KG1 (cell line): ENCODE results near the gene FAAP100.

Experiments used
- DNase-seq: peaks from one replicate; lab custom pipeline; 2025; lab: John Stamatoyannopoulos, UW

The FAAP100 gene

DNA sequence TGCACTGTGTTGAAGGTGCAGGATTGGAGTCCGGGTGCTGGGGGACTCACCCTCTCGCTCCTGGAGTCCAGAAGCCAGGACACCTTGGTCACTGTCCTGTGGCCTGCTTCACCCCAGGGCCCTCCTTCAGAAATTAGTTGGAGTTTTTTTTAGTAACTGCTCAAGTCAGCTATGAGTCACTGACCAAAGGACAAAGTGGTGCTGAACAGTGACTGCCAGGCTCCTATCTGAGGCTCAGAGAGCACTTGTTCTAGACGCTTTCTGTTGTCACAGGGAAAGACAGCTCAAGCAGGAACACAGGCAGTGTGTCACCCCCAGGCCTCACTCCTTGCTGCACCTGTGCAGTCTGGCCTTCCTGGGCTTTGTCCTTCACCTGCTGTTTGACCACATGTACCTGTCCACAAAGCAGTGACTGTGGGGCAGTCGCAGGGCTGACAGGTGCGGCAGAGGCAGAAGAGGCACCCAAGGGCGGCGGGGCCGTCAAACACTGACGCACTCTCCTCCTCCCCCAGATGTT, 4.1 kb upstream of the FAAP100 start:
- no peak for DNase-seq

DNA sequence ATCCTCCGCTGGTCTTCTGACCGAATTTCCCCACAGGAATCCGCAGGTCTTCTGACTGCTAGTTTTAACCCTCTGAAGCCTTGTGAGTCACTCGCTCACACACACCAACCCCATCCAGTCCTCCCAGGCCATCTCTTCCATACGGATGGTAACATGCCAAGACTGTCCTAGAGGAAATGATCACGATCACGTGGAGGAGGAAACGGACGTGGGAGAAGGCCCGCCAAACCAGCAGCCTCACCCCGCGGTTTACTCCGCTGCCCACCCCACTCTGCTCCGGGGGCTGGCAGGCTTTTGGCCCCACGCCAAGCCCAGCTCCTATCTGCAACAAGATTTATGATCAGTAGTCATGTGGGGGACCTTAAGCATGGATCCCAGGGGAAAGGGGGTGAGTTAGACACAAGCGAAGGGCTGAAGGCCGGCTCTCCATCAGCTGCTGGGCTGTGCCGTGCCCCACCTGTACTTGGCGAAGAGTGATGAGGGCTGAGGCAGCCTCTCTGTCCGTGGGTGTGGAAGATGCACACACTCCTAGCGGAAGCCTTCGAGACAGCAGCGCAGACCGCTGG, 1.5 kb upstream of the FAAP100 start:
- no peak for DNase-seq

DNA sequence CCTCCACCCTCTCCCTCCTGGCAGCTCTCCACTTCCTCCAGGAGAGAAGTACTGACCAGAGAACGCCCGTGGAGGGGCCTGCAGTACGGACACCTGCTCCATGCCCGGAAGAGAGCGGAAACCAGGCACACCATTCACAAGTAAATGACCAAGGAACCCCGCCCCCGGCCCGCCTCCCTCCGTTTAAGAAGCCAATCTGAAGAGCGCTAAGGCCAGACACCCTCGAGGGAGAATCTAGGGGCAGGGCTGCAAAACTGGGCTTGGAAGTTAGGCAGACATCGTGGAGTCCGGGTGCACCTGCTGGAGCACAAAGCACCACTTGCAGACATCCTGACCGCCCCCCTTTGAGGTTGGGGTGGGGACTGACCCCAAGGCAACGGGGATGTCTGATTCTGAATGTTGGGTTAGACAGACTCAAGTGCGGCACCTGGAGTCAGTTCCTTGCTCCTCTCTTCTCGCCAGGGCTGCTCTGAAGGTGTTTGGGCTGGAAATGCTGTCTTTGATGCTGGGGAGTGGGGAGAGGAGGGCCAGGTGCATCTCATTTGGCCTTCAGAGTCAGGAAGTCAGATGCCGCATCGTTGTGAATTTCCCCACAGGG, 964 bp upstream of the FAAP100 start:
- peak; percentile 85 for DNase-seq

DNA sequence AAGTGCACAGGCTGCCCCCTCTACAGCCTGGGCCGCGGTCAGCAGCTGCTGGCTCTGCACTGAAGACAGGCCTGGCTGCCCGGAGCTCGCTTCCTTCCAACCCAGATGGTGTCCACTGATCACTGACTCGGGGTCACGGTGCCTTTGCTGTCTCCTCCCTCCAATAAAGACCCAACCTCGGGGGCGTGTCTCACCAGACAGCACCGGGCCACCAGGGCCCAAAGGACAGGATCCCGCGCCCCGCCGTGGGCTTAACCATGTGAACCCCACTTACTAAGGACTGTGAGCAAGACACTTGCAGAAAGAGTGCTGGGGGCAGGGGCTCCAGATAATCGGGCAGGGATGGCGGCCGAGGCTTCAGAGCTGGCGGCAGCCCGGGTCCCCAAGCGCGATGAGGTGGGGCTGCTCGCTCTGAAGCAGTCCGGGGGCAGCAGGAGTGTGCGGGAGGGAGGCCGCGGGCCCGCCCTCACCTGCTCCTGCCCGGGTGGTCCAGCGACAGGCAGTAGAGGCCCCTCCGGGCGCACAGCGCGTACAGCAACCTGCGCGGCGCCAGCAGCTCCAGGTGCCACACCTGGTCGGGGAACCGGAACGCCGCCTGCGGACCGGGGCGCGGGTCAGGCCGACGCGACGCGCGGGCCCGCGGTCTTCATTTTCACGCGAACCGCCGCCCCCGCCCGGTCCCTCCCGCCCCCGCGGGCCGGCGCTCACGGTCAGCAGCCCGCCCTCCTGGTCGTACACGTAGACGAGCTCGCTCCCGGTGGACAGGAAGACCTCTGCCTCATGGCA, 502 bp downstream of the FAAP100 start:
- no peak for DNase-seq

DNA sequence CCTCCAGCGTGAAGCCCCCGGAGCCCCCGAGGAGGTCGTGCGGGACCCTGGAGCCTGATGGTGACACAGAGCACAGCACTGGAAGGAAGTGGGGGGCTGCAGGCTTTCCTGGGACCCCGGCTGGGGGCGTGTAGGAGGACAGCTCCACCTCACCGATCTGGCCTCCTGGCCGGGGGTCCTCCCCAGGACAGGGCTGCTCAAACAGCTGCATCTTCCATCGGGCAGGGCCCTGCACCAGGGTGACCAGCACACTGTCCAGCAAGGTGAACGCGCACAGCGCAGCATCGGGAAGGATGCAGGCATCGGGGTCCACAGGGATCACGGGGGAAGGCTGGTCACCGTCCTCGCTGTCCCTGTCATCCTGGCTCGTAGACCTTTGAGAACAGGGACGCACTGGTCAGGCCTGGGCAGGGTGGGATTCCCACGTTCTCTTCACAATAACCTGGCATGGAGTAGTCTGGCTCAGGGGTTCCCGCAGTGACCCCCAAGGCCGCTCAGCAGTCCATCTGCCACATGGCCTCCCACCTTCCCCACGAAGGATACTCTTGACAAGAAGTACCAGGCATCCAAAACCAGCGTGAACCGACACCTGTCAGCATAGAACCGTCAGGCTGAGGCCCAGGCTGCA, 1.2 kb downstream of the FAAP100 start:
- no peak for DNase-seq

DNA sequence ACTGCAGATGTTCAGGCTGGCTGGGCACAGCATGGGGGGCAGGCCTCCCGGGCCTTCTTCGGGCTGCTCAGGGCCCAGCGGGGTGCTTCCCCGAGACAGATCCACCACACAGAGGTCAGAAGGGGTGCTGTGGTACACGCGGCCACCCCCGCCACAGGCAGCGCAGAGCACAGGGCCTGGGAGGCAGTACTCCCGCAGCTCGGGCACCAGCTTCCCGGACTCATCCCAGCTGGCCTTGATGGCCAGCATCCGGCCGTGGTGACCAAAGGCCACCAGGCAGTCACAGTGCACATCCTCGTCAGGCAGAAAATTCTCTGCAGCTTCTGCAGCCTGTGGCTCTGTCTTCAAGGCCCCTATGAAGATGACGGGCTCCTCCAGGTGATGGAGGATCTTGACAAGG, 1.9 kb downstream of the FAAP100 start:
- no peak for DNase-seq

DNA sequence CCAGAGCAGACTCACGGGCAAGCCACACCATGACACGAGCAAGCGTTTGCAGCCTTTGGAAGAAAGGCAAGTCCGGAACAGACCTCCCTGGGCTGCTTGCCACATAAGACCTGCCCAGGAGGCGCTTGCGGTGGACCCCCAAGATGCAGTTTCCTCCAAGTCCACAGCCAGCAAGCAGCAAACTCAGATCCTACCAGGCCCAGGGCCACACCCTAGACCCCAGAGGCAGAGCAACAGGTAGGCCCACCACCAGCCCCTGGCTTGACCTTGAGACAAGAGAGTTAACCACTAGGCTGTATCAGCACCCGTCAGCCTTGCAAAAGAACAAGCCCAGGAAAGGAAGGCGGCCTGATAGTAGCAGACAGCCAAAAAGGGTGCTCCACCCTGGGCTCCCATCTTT, 2.3 kb downstream of the FAAP100 start:
- DNase-seq: no peak

DNA sequence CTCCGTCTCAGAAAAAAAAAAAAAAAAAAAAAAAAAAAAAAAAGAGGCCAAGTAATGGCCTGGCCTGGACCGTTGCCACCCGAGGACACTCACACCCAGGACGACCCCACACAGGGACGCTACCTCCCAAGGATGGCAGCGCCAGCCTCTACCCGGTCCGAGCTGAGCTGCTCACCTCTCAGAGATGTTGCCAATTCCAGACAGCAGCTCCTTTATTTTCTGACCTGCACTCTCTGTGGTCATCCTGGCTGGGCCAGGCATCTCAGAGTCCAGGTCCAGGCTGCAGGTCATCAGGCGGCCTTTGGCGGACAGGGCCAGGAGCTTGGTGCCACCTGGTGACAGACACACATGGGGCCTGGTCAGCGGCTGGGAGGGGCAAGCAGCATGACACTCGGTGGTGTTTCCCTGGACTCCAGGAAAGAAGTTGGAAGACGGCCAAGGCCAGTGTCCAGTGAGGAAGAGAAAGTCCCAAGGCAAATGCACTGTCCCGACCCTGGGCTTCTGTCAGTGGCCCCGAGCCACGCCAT, 3.1 kb downstream of the FAAP100 start:
- DNase-seq: no peak

DNA sequence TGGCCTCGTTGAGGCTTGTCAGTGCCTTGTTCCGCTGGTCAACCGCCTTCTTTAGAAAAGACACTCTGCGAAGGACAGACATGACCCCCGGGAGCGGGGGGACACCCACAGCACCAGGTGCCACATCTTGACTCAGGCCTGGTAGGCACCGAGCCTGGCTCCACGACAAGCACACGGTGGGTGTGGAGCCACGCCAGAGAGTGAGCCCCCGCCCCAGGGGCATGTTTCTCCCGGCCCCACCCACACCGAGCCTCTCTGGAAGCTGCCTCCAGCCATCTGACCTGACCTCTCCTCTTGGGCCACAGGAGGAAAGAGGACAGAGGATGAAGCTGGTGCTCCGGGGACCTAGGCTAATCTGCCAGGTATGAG, 4.6 kb downstream of the FAAP100 start:
- DNase-seq: no peak

DNA sequence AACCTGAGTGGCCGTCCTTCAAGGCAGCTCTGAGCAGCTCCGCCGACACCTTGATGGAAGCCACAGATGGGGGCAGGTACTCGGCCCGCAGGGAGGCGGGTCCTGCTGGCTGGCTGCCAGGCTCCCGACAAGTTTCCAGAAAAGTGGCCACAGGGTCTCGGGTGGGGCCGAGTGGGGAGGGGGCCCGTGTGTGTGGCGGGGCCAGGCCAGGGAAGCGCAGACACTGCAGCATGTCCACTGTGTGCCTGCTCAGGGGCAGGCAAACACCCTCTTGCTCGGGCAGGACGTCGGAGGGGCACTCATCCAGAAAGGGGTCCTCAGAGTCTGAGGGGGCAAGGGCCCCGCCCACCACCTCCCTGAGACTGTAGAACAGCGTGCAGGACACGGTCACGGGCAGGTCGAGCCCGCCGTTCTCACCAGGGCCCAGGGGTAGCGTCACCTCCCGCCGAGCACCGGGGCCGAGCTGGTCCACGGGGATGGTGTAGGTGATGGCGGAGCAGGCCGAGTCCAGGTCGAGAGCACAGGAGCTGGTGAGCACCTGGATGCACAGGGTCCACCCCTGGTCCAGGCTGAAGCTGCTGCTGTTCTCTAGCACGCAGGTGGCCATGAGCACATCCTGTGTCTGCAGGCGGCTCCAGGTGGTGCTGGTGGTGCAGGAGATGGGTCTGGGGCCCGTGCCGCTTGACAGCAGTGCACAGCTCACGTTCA, 5.1 kb downstream of the FAAP100 start:
- no peak for DNase-seq

DNA sequence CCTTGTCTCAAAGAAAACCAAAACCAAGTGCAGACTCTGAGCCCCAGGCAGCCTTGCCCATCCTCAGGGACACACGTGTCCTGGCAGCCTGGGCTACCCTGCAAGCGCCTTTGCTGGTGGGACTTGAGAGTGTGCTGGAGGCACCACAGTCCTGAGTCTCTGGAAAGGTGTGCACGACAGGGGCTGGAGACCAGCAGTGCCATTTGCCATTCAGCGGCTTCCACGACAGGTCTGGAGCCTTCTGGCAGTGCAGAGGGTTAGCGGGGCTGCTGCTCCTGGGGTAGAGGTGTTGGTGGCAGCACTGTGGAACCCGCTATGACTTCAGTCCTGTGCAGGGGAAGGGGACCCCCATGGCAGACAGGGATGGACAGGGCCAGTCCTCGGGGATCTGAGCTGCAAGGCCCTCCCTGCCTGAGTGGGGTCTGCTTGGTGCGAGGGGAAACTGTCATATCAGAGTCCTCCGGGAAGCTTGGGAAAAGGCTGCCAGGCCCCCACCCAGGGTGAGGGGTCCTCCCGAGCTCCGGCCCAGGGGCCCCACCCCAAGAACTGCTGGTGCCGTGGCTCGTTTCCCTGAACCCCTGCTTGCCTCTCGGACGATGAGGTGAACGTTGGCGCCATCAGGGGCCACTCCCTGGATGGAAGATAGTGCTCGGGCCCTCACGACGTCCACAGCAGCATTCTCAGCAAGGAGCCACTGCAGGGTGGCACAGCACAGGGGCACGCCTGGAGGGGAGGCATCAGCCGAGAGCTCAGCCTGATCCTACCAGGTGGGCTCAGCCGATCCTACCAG, 6.8 kb downstream of the FAAP100 start:
- no peak for DNase-seq

DNA sequence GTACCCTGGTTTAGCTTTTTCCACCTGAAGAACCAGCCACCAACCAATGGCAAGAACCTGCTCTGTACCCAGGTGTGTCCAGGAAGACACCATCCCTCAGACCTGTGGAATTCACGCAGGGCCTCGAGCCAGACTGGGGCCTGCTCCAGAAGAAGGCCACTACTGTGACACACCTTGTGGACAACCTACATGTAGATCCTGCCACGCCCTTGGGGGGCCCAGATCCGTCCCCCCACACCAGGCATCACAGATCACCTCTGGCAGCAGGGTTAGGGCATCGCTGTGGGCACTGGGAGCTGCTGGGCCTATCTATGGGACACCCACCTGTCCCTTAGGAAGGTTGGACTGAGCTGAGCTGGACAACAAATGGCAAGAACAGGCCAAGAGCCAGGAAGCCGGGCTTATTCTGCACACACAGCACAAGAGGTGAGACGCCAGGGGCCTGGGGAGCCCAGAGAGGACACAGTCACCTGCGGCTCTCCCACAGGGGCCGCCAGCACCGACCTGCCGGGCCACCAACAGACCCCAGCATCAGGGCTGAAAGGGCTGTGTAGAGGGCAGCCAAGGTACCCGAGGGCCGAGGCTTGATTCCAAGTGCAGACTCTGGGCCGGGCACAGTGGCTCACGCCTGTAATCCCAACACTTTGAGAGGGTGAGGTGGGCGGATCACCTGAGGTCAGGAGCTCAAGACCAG, 7.7 kb downstream of the FAAP100 start:
- no peak for DNase-seq

DNA sequence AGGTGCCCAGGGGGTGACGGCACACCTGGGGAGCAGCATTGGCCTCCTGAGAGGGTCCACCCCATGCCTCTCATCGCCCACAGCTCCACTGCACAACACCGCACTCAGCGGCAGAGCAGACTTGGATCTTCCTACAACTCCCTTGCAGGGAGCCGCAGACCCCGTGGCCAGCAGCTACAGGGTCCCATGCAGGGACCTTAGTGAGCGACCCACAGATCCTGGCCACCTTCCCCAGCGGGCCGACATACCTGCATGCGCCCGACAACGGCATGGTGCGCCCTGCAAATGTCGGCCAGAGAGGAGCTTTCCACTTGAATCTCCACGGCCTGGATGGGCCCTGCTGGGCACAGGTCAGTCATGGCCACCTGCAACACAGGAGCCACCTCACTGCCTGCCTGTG, 8.4 kb downstream of the FAAP100 start:
- DNase-seq: no peak

DNA sequence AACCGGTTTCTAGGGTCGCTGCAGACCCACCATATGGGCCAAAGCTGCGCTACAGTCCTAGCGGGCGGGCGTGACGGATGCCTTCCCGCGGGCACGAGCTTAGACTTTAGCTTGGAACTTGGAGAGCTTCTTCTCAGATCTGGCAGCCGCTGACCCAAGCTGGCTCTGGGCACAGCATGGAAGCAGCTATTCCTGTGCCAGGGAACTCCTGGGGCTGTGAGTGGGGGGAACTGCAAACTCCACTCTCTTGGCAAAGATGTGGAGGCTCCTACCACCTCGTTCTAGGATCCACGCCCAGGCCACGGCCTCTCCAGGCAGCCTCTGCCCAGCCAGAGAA, 8.8 kb downstream of the FAAP100 start:
- DNase-seq: no peak

DNA sequence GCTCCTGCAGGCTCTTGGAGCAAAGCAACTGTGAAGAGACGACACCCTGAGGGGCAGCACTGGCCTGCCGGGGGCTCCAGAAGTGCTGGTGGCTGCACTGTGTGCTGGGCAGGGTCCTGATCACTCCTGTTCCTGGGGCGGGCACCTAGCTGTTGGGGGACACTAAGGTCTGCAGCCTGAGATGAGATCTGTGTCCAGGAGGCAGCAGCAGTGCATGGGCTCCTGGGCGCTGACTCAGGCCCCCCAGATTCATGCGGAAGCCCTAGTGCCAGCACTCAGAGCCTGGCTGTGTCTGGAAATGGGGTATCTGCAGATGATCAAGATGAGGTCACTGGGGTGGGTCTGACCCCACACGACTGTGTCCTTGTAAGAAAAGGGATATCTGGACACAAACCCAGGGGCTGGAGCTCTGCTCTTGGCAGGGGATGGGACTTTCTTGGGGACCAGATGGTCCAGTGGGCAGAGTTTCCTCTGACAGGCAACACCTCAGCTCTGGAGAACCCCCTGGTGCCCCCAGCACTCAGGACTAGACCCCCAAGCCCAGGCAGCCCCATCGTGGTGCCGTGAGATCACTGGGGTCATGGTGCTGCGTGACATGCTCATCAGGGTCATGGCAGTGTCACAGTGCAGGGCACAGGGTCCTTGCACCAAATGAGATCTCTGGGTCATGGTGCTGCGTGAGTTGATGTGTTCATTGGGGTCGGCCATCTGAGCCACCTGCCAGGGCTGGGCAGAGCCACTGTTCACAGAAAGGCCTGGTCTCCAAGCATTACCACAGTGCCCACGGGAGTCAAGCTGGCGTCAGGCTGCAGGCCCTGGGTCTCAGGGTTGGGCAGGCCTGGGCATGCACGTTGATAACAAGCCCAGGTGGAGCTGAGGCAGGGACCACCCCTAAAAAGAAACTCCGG, 9.5 kb downstream of the FAAP100 start:
- no peak for DNase-seq

DNA sequence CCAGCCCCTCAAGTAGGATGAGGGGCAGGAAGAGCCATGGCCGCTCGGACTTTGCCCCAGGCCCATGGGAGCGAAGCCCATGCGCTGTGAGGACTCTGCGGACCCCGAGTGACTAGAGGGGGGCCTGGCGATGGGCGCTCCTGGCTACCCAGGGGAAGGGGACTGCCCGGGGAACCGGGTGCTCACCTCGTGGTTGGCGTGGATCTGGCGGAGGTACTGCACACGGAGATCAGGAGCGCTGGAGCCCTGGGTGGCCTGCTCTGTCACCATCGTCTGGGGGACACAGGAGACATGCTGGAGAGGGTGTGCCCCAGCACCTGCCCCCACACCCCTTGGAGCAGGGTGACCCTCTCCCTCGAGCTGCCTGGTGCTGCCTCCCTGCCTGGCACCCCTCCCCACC, 11.0 kb downstream of the FAAP100 start:
- no peak for DNase-seq

DNA sequence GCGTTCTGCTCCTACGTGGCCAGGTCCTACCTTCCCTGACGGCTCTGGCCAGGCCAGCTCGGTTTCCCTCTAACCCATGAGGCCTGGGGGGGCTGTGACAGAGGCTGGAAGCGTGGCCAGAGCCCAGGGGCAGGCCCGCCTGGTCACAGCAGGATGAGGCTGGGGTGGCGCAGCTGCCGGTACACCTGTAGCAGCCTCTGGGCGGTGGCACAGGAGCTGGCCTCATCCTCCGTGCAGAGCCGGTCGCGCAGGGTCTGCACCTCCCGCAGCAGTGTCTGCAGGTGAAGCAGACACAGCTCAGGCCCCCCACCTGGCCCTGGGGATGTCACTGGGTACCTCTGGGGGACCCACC, 11.5 kb downstream of the FAAP100 start:
- DNase-seq: no peak

DNA sequence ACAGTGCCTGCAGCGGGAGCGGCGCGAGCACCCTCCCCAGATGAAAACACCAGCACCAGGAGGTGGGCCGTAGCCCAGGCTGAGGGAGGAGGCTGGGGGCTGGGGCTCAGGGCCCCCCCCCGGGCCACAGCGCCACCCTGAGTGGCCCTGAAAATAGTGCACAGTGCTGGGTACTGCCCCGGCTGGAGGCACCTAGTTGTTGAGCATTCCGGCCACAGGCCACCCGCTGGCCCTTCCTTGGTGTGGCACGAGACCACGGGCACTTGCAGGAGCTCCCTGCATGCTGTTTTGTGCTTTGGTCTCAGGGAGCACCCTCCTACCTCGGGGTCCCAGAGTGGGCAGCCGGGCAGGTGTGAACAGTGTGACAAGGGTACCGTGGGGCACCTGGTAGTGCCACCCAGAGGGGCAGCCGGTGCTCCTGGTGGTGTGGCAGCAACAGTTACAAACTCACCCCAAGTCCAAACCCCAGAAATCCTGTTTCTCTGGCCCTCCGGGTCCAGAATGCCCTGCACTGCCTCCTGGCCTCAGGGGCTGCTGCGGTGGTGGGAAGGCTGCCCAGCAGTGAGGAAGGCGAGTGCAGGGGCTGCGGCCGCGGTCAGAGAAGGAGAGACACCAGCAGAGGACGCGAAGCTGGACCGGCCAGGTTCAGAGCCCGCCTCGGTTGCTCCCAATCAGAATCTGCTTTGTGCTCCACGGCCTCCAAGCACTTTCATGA, 12.0 kb downstream of the FAAP100 start:
- no peak for DNase-seq

DNA sequence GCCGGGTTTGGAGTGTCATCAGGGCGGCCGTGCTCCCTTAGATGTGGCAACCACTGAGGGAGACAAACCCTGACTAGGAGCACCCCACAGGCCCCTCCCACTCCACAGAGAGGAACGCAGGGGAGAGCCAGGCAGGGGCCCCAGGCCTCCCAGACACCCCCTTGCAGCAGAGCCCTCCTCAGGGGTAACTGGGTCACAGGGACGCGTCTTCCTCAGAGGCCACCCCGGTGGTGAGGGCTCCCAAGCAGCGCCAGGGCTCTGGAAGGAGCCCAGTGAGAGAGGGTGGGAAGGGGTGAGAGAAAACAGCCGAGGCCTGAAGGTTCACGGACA, 12.6 kb downstream of the FAAP100 start:
- DNase-seq: no peak
